K562 (cell line): Measurements from ENCODE around the gene NUP210. TPM values are rescaled to one million over a fixed set of nuclear protein-coding genes. Genes with fewer than 3 reads are reported as not detected.

Source experiments
- AFF1 ChIP-seq, 2 experiments: fragments of 450-650 bp; IDR thresholded peaks; 2 replicates each; pipeline ENCODE4 v1.6.1; 2018; ENCODE audit warnings: mild to moderate bottlenecking in 2 of 2, low read depth in 1 of 2; ENCODE audit not compliant: partially characterized antibody in 2 of 2
- LEF1 ChIP-seq: fragments of 450-650 bp; IDR thresholded peaks from 2 replicates; pipeline ENCODE4 v1.6.1; 2016; ENCODE audit warnings: mild to moderate bottlenecking
- MTA3 ChIP-seq: fragments of 450-650 bp; formaldehyde crosslinking; IDR thresholded peaks from 2 replicates; pipeline ENCODE4 v1.6.1; 2017; ENCODE audit warnings: mild to moderate bottlenecking, borderline replicate concordance
- NONO ChIP-seq, 2 experiments: fragments of 200-400 bp in 1 of 2; fragments of 450-650 bp in 1 of 2; formaldehyde crosslinking in 1 of 2; IDR thresholded peaks; 2 replicates each; pipeline ENCODE4 v1.6.1; 2017; ENCODE audit warnings: low read depth in 2 of 2, mild to moderate bottlenecking in 2 of 2, moderate library complexity in 2 of 2, low read length in 1 of 2
- SFPQ ChIP-seq: fragments of 200-400 bp; formaldehyde crosslinking; IDR thresholded peaks from 2 replicates; pipeline ENCODE4 v1.6.1; 2017; ENCODE audit warnings: mild to moderate bottlenecking, low read depth, low read length, moderate library complexity
- polyA plus RNA-seq, 8 experiments: library from polyadenylated mRNA; depleted of rRNA in 4 of 8; stranded (reverse) in 5 of 8; unstranded in 3 of 8; fragments of >200 nt; fragmentation: Nextera tagmentation in 2 of 8; fragmentation: Illumina TruSeq in 1 of 8; extraction: Ambion mirVana in 2 of 8; extraction: Trizol in 1 of 8; gene quantifications; 2 replicates each; pipeline versions ENCODE4 v1.2.1 to v1.2.3, GENCODE V29; 2011 to 2014; ENCODE audit warnings: inconsistent platforms in 1 of 8, missing spikeins in 1 of 8
- total RNA-seq, 7 experiments: library from RNA; depleted of rRNA in 6 of 7; stranded (reverse); fragments of >200 nt in 6 of 7; fragmentation: Illumina TruSeq in 2 of 7; extraction: Trizol in 2 of 7; gene quantifications; 2 replicates each; pipeline versions ENCODE4 v1.2.1 to v1.2.3, GENCODE V29; 2011 to 2021; ENCODE audit warnings: low replicate concordance in 1 of 7

NUP210 gene
- total and polyA plus RNA-seq, 9 of the 15 experiments (the other 6 are each of a cell fraction or from before 2014, with no cell fraction given) = 1.2 to 138 (median 44.0) TPM

GRCh38 chr3:13282986-13283876, 136.9 kb downstream of the NUP210 start (continued):
- TF ChIP-seq AFF1 (IDR thresholded peaks at IDR 0.05; ENCODE audit: low read depth in 1 of 2, partially characterized antibody in 2 of 2) (no peak), MTA3 (no peak), NONO (IDR thresholded peaks at IDR 0.05; ENCODE audit: low read depth in 2 of 2, low read length in 1 of 2) (peak in 1 of 2 experiments; percentile 29; a peak in 1 of 4 replicates), SFPQ (no peak), LEF1 (no peak)
